ENCODE measurements around the gene GPR62. TPM values are rescaled to one million over a fixed set of nuclear protein-coding genes. Genes with fewer than 3 reads are reported as not detected.

Gene GPR62
- total RNA-seq, 2 donors from 2014 or later: not detected

GRCh38 chr3:51934991-51935885 lies 19.9 kb upstream of the GPR62 start:
- H3K9me3 ChIP-seq: no peaks in the 10 kb centered on the region
- TF ChIP-seq POLR2A (IDR thresholded peaks at IDR 0.05) (no peak), CTCF (IDR thresholded peaks at IDR 0.05) (no peak)
- H3K27me3 ChIP-seq: no peaks in the 10 kb centered on the region
- ATAC-seq: no peak
- H3K4me1 ChIP-seq: peaks cover 5% of the 10 kb centered on the region
- DNase-seq: no peak
- peaks cover 9 to 24% of the 10 kb centered on the region in 2 donors for H3K36me3 ChIP-seq (replicated peaks in 1 of 2; ENCODE audit: insufficient read depth in 1 of 2, low read depth in 2 of 2)
- intact Hi-C loops (cut with DNase I): no loop called here
- WGBS, 2 donors: 90 to 92% methylated on average over 26 to 28 of the region's 28 CpGs
- no peak overlapping the region for H3K4me3 ChIP-seq
- no peak overlapping the region for H3K27ac ChIP-seq

GRCh38 chr3:51935886-51936755 lies 19.1 kb upstream of the GPR62 start:
- WGBS, 2 donors: 94 to 98% methylated on average over 15 to 25 of the region's 25 CpGs
- intact Hi-C loops (cut with DNase I): no loop called here
- DNase-seq: no peak

GRCh38 chr3:51937014-51937413 lies 18.2 kb upstream of the GPR62 start:
- peaks cover 9 to 24% of the 10 kb centered on the region in 2 donors for H3K36me3 ChIP-seq (replicated peaks in 1 of 2; ENCODE audit: insufficient read depth in 1 of 2, low read depth in 2 of 2)
- peaks cover 18% of the 10 kb centered on the region for H3K4me1 ChIP-seq
- ATAC-seq (no peak), DNase-seq (no peak)
- H3K9me3 ChIP-seq: no peaks in the 10 kb centered on the region
- TF ChIP-seq CTCF (IDR thresholded peaks at IDR 0.05) (no peak), POLR2A (IDR thresholded peaks at IDR 0.05) (no peak)
- WGBS, 2 donors: 89 to 90% methylated on average over 7 to 9 of the region's 9 CpGs
- H3K27ac ChIP-seq: no peak overlapping the region
- H3K4me3 ChIP-seq: no peak overlapping the region
- intact Hi-C loops (cut with DNase I): no loop called here
- no peaks in the 10 kb centered on the region for H3K27me3 ChIP-seq

More at GRCh38 chr3:51935886-51936755, 19.1 kb upstream of the GPR62 start:
- H3K27me3 ChIP-seq: no peaks in the 10 kb centered on the region
- H3K4me1 ChIP-seq: peaks cover 14% of the 10 kb centered on the region
- no peak for ATAC-seq
- H3K9me3 ChIP-seq: no peaks in the 10 kb centered on the region
- H3K27ac ChIP-seq: no peak overlapping the region
- no peak for TF ChIP-seq CTCF (IDR thresholded peaks at IDR 0.05)
- no peak for TF ChIP-seq POLR2A (IDR thresholded peaks at IDR 0.05)
- no peak overlapping the region for H3K4me3 ChIP-seq
- peaks cover 9 to 24% of the 10 kb centered on the region in 2 donors for H3K36me3 ChIP-seq (replicated peaks in 1 of 2; ENCODE audit: insufficient read depth in 1 of 2, low read depth in 2 of 2)

- ATAC-seq: no peak
- no peak overlapping the region for H3K27ac ChIP-seq
- peaks cover 25% of the 10 kb centered on the region for H3K4me1 ChIP-seq
- H3K36me3 ChIP-seq (replicated peaks in 1 of 2; ENCODE audit: insufficient read depth in 1 of 2, low read depth in 2 of 2): peaks cover 9 to 24% of the 10 kb centered on the region in 2 donors
- H3K27me3 ChIP-seq: no peaks in the 10 kb centered on the region
- H3K4me3 ChIP-seq: no peak overlapping the region
- TF ChIP-seq POLR2A (IDR thresholded peaks at IDR 0.05): no peak
- no peak for TF ChIP-seq CTCF (IDR thresholded peaks at IDR 0.05)
- WGBS, 2 donors: 82 to 92% methylated on average over 9 to 13 of the region's 13 CpGs
- no peaks in the 10 kb centered on the region for H3K9me3 ChIP-seq
- intact Hi-C loops (cut with DNase I): no loop called here
- DNase-seq: no peak
These were observed 17.4 kb upstream of the GPR62 start for GRCh38 chr3:51937611-51938450.
